ENCODE data around the gene KCTD8. TPM values are rescaled to one million over a fixed set of nuclear protein-coding genes. Genes with fewer than 3 reads are reported as not detected.
A peak's percentile ranks its signal among the peaks of the same experiment; 100 is the strongest.

Gene KCTD8
- total RNA-seq: 2.4 TPM

DNA sequence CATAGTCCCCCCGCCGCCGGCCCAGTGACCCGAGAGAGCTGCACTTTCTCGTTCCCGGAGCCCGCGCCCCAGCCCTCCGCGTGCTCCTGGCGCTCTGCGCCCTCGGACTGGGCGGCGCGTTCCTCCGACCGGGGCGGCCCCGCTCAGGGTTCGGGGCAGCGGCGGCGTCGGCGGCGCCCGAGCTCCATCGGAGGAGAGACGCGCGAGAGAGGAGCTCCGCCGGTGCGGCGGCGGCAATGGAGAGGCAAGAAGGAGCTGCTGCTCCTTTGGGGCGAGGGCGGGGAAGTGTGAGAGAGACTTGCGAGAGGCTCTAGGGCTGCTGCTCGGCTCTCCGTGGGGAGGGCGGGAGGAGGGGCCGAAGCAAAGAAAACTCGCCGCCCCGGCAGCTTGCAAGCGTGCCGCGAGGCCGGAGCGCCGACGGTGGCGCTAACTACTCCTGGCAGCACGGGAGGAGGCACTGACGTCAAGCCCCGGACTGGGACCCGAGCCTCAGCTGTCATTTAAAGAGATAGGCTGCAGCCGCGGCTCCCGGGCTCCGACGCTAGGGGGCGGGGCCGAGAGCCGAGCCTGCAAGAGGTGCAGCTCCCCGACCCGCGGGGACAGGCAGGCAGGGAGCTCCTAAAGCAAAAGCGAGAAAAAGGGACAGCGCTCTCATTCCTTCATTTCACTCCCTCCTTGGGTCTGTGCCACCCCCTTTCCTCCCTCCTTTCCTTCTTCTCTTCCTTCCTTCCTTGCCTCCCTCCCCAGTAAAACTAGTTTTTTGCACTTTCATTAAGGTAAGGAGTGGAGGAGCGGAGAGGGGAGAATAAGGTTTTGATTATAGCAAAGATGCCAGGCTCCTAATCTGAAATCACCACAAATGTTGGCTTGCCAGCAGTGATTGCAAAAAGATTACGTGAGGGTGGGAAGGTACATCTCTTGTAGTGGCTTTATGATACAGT lies at the start of gene KCTD8:
Gene KCTD8, minus strand, starts transcription at position 289 of the 941 bp plus-strand sequence.
- DNase-seq (ENCODE audit: low spot score in 2 of 2) (peak; percentile 86 to 87), FAIRE-seq (no peak)

DNA sequence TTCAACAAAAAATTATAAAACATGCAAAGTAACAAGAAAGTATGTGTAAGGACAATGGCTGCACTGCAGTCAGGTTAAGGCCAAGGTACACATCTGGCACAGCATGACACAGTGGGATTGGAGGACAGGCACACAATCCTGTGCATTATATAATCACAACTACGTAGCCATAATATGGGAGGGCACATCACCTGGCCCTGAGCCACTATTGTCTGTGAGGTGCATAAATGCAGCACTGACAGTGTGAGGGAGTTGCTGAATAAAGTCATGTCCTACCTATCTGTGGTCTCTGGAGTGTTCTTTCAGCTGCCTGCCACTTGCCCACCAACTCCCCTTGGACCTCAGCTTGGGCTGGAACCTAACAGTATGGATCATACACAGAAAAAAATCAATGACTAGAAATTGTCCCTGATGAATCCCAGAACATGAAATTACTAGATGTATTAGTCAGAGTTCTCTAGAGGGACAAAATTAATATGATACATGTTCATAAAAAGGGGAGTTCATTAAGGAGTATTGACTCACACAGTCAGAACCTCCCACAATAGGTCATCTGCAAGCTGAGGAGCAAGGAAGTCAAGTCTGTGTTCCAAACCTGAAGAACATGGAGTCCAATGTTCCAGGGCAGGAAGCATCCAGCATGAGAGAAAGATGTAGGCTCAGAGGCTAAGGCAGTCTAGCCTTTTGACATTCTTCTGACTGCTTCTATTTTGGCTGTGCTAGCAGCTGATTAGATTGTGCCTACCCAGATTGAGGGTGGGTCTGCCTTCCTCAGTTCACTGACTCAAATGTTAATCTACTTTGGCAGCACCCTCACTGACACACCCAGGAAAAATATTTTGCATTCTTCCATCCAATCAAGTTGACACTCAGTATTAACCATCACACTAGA lies 46.4 kb upstream of the KCTD8 start:
- no peak for DNase-seq (ENCODE audit: low spot score in 2 of 2)
- FAIRE-seq: no peak

DNA sequence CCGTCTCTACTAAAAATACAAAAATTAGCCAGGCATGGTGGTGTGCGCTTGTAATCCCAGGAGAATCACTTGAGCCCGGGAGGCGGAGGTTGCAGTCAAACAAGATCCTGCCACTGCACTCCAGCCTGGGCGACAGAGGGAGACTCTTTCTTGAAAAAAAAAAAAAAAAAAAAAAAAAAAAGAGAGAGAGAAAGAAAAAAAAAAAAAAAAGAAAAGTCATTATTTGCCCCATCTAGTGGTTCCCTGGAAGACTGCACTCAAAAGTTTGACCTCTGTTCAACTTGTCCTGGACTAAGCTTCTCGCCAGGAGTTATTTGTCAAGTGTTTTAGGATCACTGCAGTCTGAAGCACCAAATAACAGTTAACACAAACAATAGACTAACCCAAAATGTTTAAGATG lies 45.3 kb upstream of the KCTD8 start:
- FAIRE-seq (no peak), DNase-seq (ENCODE audit: low spot score in 2 of 2) (peak in 1 of 2 donors; percentile 1)

DNA sequence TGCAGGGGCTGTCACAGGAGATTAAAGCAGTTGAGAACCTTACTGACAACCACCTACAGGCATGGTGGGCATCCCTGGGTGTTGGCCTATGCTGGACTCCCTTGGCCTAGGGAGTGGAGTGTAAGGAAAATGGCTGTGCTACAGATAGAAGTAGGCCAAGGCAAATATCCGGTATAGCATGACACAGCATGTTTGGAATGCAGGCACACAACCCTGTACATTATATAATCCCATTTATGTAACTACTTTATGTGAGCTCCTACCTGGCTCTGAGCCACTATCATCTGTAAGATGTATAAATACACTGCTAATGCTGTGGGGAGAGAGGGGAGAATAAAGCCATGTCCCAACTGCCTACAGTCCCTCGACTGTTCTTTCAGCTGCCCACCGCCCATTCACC lies 38.7 kb upstream of the KCTD8 start:
- FAIRE-seq: no peak
- no peak for DNase-seq (ENCODE audit: low spot score in 2 of 2)

DNA sequence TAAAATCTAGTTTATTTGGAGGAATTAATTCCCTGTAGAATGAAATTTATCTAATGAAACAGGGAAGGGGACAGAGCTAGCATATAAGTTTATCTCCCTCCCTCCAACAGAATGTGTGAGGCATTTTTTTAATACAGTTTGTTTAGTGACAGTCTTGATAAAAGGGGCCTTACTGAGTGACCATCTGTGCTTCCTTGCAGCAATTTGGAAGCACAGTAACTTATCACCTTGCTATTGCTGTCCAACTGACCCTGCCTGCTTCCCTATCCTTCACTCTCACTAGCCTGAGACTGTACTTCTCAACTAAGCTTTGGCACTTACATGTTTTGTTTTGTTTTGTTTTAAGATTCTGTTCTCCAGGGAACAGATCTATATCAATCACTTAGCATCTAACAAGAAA lies 31.1 kb upstream of the KCTD8 start:
- no peak for FAIRE-seq

DNA sequence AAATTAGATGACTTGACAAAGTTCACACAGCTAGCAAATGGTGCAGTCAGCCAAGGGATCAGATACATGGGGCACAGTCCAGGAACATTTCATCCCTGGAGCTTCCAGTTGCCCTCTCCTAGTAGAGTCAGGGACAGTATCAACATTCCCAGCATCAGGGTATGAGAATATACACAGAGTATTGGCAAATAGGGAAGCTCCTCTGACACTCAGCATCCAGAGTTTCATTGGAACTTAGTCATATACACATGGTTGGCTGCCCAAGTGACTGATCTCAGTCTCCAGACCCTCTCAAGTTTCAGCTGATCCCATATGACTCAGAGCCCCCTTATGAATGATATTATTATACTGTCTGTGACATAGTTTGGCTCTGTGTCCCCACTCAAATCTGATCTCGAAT lies 13.7 kb upstream of the KCTD8 start:
- no peak for FAIRE-seq
- no peak for DNase-seq (ENCODE audit: low spot score in 2 of 2)

More for the DNA sequence above, 31.1 kb upstream of the KCTD8 start:
- DNase-seq (ENCODE audit: low spot score in 2 of 2): no peak

DNA sequence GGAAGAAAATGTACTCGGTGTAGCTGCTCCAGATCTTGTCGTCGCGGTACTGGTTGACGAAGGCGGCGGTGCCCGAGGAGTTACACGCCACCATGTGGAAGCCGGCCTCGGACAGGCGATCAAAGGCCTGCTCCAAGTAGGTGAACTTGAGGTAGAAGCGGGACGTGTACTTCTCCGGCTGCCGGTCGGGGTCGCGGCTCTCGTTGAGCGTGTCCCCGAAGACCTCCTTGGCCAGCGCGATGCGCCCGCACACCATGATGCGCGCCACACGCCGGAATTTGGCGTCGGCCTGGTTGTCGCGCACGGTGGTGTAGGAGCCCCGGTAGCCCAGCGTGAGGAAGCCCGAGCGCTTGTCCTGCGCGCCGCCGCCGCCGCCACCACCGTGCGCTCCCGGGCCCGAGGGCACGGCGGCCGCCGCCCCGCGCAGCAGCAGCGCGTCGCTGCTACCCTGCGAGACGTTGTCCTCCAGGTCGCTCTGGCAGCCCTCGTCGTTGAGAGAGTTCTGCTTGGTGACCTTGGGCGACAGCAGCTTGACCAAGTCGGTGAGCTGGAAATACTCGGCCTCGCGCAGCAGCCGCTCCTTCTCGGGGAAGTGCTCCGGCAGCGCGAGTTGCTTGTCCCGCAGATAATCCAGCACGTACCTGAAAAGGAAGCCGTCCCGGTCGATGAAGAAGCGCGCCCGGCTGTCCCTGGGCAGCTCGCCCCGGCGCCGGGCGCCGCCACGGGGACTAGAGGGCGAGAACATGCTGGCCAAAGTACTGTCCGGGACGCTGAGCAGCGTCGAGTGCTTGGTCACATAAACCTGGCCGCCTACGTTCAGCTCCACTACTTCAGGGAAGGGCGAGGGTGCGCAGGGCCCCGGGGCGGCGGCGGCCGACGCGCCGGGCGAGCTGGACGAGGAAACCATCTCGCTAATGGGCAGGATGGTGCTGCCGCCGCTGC lies 775 bp downstream of the KCTD8 start:
- FAIRE-seq (no peak), DNase-seq (ENCODE audit: low spot score in 2 of 2) (peak; percentile 31 to 63)

DNA sequence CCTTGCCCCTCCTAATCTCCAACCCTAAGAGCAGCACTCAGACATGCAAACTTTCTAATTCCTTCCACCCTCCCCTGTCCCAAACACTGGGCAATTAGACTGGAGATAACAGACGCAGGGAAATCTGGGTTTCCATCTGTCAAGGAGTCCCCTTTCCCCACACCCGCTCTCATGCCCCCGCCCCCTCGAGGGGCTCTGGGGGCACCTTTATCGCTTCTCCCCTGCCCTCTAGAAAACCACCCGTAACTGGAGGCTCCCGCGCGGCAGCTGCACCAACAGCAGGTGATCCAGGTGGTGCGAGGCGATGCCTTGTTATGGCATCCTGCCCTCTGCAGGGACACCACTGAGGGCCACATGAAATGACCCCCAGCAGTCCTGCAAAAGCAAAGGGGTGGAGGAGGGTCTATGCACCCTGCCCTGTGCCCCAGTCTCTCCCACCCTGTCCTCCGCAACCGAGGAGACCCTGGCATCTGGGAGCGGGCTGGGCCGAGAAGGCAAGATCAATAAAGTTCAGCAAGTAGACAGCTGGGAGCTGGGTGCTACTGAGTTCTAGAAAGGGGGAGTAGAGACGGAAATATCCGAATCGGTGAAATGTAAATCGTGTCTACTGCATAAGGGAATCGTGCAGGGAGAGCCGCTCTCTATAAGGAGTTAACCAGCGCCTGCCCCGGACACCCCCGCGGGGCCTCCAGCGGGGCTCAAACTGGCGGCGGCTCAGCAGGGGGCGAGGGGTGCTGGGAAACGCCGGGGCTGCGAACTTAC lies 1.6 kb downstream of the KCTD8 start:
- peak in 1 of 2 donors; percentile 1 for DNase-seq (ENCODE audit: low spot score in 2 of 2)
- no peak for FAIRE-seq

DNA sequence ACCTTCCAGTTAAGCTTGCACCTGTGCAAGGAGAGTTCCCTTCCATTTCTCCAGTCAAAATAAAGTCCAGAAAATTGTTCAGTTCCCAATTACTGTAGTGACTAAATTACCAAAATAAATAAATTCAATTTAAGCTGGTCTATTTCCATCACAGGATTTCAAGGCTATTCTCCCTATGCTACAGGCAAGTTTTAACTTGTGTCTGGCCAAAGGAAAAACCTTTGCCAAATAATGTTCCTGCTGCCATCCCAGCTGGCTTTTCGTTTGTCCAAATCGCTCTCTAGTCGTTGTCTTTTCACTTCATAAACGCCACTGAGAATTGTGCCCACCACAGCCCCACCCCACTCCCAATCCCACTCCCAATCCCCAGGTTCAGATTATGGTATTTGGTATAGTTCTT lies 2.4 kb downstream of the KCTD8 start:
- no peak for FAIRE-seq
- no peak for DNase-seq (ENCODE audit: low spot score in 2 of 2)

DNA sequence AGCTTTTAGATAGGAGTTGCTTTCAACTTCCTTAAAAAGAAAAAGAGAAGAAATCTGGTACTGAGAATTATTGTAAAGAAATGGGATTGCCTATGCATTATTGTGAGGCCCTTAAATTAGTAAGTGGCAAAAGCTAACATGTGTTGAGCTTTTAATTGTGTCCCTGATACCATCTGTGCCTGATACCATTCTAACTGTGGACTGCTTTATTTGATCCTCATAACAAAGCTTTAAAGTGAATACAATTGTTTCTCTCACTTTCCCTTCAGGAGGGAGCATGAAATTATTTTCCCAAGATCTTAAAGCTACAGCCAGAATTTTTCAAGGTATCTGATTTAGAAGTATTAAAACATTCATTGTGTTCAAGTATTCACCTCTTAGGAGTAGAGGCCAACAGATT lies 9.9 kb downstream of the KCTD8 start:
- DNase-seq (ENCODE audit: low spot score in 2 of 2) (no peak), FAIRE-seq (no peak)

DNA sequence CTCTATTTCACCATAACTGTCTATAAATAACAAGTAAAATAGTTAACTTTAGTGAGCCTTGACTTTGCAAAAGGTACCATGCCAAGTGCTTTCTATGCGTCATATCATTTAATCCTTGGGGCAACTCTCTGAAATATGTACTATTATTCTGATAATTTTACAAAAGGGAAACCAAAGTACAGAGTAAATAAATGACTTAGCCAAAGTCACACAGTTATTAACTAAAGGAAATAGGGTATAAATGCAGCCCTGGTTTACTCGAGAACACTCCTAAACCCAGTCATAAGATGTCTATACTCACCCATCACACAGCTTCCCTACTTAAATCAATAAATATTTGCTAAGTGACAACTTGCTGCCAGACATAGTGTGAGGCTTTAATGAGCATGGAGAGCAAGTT lies 14.4 kb downstream of the KCTD8 start:
- FAIRE-seq (no peak), DNase-seq (ENCODE audit: low spot score in 2 of 2) (no peak)

DNA sequence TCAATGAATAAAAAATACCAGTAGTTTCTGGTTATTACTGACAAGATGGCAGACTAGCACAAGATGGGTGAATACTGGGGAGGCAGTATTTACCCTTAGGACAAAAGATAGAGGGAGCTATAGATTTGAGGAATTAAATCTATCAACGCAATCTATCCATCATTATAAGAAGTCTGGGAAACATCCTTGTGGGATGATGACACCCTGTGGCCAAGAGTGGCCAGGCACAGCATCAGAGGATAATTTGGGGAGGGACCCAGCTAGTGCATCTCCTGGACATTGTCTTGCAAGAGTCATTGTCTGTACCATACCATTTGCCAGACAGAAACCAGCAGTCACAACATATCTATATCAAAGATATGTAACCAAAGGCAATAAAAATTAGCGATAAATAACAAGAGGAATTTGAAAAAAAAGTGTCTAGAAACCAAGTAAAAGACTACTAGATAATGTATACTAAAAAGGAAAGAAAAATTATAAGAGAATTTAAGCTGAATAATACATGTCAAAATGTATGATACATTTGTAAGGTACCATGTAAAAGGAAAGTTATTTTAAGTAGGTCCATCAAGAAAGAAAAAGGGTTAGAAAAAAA lies 22.9 kb downstream of the KCTD8 start:
- FAIRE-seq (no peak), DNase-seq (ENCODE audit: low spot score in 2 of 2) (no peak)

DNA sequence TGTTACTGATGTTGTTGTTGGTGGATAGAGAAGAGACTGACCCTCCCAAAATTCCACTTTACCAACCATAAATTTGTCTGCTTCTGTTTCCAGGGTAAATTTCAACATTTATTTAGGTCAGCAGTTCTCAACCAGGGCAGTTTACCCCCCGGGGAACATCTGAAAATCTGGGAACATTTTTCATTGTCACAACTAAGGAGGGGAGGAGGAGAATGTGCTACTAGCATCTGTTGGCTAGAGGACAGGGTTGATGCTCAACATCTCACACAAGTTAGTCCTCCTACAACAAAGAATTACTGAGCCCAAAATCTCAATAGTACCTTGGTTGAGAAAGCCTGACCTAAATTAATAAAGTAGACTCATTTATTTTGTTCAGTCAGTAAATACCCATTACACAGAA lies 25.7 kb downstream of the KCTD8 start:
- no peak for FAIRE-seq
- no peak for DNase-seq (ENCODE audit: low spot score in 2 of 2)

DNA sequence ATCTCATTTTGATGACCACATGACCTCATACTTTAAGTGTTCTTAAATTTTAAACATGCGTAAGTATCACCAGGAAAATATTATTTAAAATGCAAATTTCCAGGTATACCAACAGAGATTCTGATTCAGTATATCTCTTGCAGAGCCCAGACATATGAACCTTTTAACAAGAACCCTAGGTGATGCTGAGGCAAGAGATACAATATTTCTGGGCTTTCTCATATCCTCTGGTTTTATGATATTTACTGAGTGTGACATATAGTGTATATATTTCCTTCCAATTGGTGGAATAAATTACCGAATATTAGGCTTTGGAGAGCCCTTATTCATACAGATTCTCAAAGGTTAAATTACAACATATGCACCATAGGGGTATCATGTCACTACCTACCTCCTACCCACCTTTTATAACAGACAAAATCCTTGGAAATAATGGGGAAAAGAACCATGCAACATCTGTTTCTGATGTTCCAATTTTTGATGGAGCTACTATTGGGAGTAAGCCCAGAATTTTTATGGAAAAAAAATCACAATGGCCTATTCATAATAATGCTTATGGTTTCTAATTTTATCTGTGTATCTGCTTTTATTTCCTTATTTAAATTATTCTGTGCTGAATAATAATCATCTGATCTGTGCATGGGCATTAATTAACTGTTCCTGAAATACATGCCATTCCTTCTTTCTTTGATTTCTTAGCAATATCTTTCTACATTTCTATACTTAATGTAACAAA lies 27.1 kb downstream of the KCTD8 start:
- FAIRE-seq: no peak
- no peak for DNase-seq (ENCODE audit: low spot score in 2 of 2)

DNA sequence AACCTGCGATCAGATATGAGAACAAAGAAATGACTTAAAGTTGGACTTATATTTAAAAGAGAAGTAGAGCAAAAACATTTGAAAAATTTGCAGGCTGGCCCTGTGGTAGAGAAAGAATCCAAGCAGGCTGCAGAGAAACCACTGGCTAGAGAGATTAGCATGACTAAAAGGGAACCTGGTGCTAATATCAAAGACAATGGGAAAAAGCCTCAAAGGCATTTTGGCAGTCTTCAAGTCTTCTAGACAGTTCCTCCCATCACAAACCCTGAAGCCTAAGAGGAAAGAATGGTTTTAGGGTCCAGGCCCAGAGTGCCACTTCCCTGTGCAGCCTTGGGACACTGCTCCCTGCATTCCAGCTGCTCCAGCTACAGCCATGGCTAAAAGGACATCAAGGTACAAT lies 33.4 kb downstream of the KCTD8 start:
- FAIRE-seq: no peak
- no peak for DNase-seq (ENCODE audit: low spot score in 2 of 2)

DNA sequence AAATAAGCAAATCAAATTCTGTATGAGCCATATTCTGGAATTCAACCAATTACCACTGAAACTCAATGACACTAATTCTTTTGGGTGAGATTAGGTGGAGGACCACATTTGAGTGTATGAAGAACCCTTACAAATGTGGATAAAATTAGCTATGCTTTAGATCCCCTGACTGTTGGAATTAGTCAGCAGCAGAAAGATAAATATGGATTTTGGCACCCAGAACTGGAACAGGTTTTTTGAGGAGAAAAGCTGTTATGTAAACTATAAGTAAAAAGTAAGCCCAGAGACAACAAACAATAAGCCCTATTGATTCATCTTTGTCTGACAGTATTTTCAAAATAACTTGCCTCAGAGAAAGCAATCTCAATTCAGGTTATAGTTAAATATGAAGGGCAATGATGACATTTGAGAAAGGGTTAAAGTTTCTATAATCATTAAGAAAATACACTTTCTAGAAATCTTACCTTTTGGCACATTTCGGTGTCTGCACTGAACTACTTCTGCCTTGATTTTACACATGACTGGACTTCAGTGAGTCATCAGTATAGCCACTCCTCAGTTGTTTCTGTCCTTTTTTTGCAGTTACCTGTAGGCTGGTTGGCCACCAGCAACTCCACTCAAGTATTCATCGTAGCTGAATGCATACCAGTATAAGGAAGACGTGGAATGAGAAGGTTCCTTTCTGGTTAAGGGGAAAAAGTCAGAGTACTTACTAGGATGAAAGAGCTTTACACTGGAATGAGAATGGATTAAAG lies 80.0 kb downstream of the KCTD8 start:
- no peak for FAIRE-seq

DNA sequence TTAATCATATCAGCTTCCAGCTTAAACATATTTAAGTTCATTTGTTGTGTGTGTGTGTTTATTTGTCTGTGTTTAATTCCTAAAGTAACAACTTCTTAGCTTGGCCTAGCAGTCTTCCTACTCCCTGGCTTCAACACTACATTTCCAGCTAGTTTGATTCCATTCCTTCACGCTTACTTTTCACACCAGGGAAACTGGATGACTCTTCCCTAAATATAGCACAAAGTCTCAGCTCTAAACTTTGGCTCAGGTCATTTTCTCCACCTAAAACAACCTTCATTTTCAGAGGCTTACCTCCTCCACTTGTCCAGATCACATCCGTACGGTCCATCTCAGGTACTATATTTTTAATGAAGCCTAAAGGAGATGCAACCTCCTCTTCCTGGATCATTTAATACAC lies 94.4 kb downstream of the KCTD8 start:
- FAIRE-seq (no peak), DNase-seq (ENCODE audit: low spot score in 2 of 2) (no peak)

More for the DNA sequence above, 80.0 kb downstream of the KCTD8 start:
- DNase-seq (ENCODE audit: low spot score in 2 of 2): peak in 1 of 2 donors; percentile 7

DNA sequence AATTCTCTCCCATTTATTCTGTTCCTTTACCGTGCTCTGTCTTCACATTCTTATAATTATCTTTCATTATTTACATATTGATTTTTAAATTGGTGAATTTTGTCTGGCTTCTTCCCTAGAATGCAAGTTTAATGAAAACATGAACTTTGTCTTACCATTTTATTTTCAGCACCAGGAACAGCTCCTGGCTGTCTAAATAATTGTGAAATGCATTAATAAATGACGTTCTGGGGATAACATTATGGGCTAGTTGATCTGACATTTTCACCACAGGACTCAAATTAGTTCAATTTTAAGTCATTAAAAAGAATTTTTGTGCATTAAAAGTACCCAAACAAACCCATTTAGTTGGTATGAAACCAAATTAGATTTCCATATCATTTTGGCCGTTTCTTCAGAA lies 97.5 kb downstream of the KCTD8 start:
- DNase-seq (ENCODE audit: low spot score in 2 of 2) (no peak), FAIRE-seq (no peak)
